ENCODE results near the gene PNLIPRP3. TPM values are rescaled to one million over a fixed set of nuclear protein-coding genes. Genes with fewer than 3 reads are reported as not detected.

PNLIPRP3 gene
- total RNA-seq, 1 experiment from 2014 or later: not detected

DNA sequence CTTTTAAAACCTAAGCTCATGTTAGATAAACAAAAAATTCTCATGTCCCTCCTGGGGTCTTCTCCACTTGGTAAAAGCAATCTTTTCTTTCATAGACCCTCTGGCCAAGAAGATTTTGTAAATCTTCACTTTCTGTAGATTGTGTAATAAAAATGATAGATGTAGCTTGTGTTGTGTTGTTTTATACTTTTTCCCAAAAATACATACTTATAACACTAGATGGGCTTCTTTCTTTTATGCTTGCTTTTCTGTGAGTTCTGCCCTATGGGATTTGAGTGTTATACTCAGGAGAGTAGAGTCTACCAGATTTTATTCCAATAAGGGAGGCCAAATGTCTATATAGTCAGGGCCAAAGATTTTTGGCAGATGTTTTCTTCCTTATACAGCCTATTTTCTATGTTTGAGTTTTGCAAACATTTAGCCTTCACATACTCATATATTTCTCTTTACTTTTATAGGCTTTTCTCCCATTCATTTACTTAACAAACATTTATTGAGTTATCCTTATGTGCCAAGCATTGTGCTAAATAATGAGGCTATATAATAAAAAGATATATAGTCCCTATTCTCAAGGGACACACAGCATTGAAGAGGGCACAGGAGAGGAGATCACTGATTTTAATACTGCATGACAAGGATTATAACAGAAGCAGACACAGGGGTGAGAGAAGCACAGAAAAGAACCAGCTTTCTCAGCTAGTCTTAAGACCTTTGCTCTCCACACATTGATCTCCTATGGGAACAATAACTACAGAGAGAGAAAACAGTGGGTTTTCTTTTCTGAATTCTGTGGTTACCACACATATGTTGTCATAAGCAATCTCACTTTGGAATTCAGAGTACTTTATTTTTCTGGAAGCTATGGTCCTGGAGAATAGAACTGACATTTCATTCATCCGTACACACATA lies 60.1 kb downstream of the PNLIPRP3 start:
- H3K23ac ChIP-seq (ENCODE audit: insufficient read length, low read depth, low read length): no peak overlapping the region
- Mint-ChIP-seq H3K4me1 (peaks cover 14 to 16% of the 10 kb centered on the region in 2 experiments), H3K27ac (no peak overlapping the region), H3K4me3 (no peak overlapping the region), H3K36me3 (ENCODE audit: insufficient read depth in 1 of 3, low read depth in 3 of 3) (peaks cover 0 to under 1% (median 0%) of the 10 kb centered on the region in 3 experiments; a peak in 3 of 7 replicates), H3K27me3 (ENCODE audit: low read depth) (no peaks in the 10 kb centered on the region; the same call in none of the 2 replicates), H3K9me3 (peaks cover under 1 to 4% of the 10 kb centered on the region in 2 experiments; a peak in 3 of 5 replicates)
- H4K91ac ChIP-seq (ENCODE audit: insufficient read length, low read depth, low read length): no peak overlapping the region
- no peaks in the 10 kb centered on the region for H3K79me2 ChIP-seq (ENCODE audit: insufficient read depth, low read length)
- no peak overlapping the region for H2BK20ac ChIP-seq (ENCODE audit: low read depth, low read length, poor library complexity, severe bottlenecking)
- no peak overlapping the region for H2BK120ac ChIP-seq (ENCODE audit: low read depth, low read length, poor library complexity, severe bottlenecking)
- H4K8ac ChIP-seq (replicated peaks; ENCODE audit: insufficient read length, low read depth, low read length): no peak overlapping the region
- no peaks in the 10 kb centered on the region for H3K9me3 ChIP-seq (ENCODE audit: control insufficient read depth, low read depth, low read length)
- no peak overlapping the region for H3K9ac ChIP-seq (ENCODE audit: extremely low read depth, insufficient read length, low read length)
- H3K27me3 ChIP-seq (ENCODE audit: insufficient read depth, low read length): no peaks in the 10 kb centered on the region
- H2BK15ac ChIP-seq (ENCODE audit: low read depth, low read length): no peak overlapping the region
- no peaks in the 10 kb centered on the region for H3K79me1 ChIP-seq (ENCODE audit: insufficient read depth, low read depth, low read length, poor library complexity, severe bottlenecking)
- no peak overlapping the region for H2BK12ac ChIP-seq (ENCODE audit: insufficient read length, low read depth, low read length)
- no peak overlapping the region for H3K4ac ChIP-seq (ENCODE audit: low read depth, low read length)
- H3K56ac ChIP-seq (ENCODE audit: insufficient read length, low read depth, low read length): no peak overlapping the region
- H3T11ph ChIP-seq (ENCODE audit: low read length): no peak overlapping the region
- no peaks in the 10 kb centered on the region for H4K20me1 ChIP-seq (ENCODE audit: control insufficient read depth, insufficient read depth, insufficient read length)
- H3K18ac ChIP-seq (ENCODE audit: insufficient read length, low read depth, low read length): no peak overlapping the region
- H2AFZ ChIP-seq (ENCODE audit: low read length): no peak overlapping the region
- peaks cover 4% of the 10 kb centered on the region; the same call in 1 of the 2 replicates for H3K4me1 ChIP-seq (ENCODE audit: insufficient read depth, low read length)
- no CpG with 5 or more reads among the region's 1 CpG for WGBS (ENCODE audit: extremely low coverage, insufficient read length, low lambda C conversion rate)
- no peak overlapping the region for H3K27ac ChIP-seq (ENCODE audit: insufficient read length, low read depth, low read length)
- no peaks in the 10 kb centered on the region for H3K23me2 ChIP-seq (ENCODE audit: insufficient read length, low read depth, low read length, poor library complexity, severe bottlenecking)
- H3K14ac ChIP-seq (ENCODE audit: insufficient read depth, low read length): no peak overlapping the region
- no peak overlapping the region for H2AK5ac ChIP-seq (ENCODE audit: insufficient read length, low read length)
- TF ChIP-seq CTCF (conservative IDR thresholded peaks at IDR 0.05): no peak
- no peak overlapping the region for H3K4me2 ChIP-seq (ENCODE audit: insufficient read depth, insufficient read length, low read length)
- no peak overlapping the region for H4K5ac ChIP-seq (ENCODE audit: insufficient read length, low read depth, low read length)
- DNase-seq: no peak
- no peak overlapping the region for H2BK5ac ChIP-seq (ENCODE audit: insufficient read length, low read length)
